GM19238 (cell line): Measurements from ENCODE around the gene CD300LG.
"Not testable (repeated sequence)": the region's sequence is repeated elsewhere in the genome, so short reads cannot be mapped to it uniquely, and the experiment has no call there.

Experiments used
- DNase-seq: peaks from one replicate; pipeline ENCODE4 v3.0.0; 2011; ENCODE audit warnings: low spot score; ENCODE audit not compliant: insufficient read length

CD300LG gene, protein sequence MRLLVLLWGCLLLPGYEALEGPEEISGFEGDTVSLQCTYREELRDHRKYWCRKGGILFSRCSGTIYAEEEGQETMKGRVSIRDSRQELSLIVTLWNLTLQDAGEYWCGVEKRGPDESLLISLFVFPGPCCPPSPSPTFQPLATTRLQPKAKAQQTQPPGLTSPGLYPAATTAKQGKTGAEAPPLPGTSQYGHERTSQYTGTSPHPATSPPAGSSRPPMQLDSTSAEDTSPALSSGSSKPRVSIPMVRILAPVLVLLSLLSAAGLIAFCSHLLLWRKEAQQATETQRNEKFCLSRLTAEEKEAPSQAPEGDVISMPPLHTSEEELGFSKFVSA

GRCh38 chr17:43846963-43847371, at the start of gene CD300LG:
Gene CD300LG (plus strand): TSS chr17:43847176. CDS start chr17:43847217, 41 bp downstream.
- DNase-seq: no peak

GRCh38 chr17:43798024-43798423, 49.0 kb upstream of the CD300LG start:
- DNase-seq: not testable (repeated sequence)

DNA sequence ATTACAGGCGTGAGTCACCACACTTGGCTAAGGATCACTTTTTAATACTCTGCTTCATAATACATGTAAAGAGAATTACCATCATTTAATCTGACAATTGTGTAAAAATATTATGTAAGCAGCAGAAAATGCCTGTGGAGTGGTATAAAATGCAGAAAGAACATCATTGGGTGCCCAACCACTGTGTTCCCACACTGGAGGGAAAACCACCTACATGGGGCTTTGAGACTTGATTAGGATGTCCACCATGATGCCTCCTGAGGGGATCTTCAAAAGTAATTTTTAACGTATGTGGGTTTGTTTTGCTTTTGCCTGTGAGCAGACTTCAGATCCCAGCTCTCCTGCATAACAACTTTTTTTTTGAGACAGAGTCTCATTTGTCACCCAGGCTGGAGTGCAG, 47.9 kb upstream of the CD300LG start:
- no peak for DNase-seq

- no peak for DNase-seq
These were observed 46.2 kb upstream of the CD300LG start for GRCh38 chr17:43800736-43801135.

GRCh38 chr17:43801844-43802243, 45.1 kb upstream of the CD300LG start:
- DNase-seq: no peak

DNA sequence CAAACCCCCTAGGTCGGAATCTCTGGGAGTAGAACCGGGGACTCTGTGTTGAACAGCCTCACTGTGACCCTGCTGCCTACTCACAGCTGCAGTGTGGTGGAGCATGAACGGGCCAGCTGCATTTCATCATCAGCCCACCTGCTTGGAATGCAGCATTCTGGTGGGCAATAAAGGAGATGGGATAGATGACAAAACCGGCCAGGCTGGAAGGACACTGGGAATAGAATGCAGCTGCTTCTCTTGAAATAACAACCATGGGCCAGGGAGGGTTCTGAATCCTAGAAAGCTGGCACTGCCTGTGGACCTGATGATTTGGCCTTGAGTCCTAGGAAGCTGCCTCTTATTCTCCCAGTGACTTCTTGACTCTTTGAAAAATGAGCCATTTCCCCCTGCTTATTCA, 43.2 kb upstream of the CD300LG start:
- no peak for DNase-seq

GRCh38 chr17:43805117-43805516, 41.9 kb upstream of the CD300LG start:
- DNase-seq: no peak

- no peak for DNase-seq
These were observed 38.9 kb upstream of the CD300LG start for GRCh38 chr17:43808076-43808475.

DNA sequence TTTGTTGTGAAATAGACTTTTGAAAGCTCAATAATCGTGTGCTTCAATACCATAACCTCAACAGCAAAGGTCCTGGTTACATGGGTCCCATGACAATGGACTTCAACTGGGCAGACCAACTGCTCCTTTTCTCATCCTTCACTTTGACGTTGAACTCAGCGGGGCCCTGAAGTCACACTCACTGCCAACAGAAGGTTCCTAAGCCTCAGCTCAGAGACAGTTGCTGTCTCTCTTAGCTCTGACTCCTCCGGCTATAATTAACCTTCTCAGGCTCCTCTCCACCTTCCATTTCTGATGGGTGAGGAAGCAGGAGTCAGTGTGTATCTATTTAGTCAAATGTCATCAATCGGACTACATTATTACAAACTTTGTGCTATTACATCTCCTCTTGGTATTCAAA, 37.9 kb upstream of the CD300LG start:
- DNase-seq: no peak

- DNase-seq: no peak
These were observed 36.7 kb upstream of the CD300LG start for GRCh38 chr17:43810226-43810715.

GRCh38 chr17:43810823-43811222, 36.2 kb upstream of the CD300LG start:
- no peak for DNase-seq

GRCh38 chr17:43812396-43813265, 34.3 kb upstream of the CD300LG start:
- no peak for DNase-seq

- no peak for DNase-seq
These were observed 33.6 kb upstream of the CD300LG start for GRCh38 chr17:43813386-43813785.

- DNase-seq: no peak
These were observed 33.0 kb upstream of the CD300LG start for GRCh38 chr17:43814026-43814425.

DNA sequence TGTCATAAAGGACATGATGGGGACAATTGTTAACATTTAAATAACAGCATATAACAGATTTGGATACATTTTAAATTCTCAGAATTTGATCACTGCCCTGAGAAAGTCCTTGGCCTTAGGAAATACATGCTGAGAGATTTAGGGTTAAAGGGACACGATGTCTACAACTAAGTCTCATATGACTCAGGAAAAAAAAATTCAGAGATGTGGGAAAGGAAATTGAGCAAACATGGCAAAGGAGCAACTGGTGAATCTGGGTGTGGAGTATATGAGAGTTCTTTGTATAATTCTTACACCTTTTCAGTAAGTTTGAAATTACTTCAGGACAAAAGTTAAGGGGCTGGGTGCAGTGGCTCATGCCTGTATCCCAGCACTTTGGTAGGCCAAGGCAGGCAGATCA, 32.3 kb upstream of the CD300LG start:
- no peak for DNase-seq

GRCh38 chr17:43816336-43817320, 30.3 kb upstream of the CD300LG start:
- no peak for DNase-seq

DNA sequence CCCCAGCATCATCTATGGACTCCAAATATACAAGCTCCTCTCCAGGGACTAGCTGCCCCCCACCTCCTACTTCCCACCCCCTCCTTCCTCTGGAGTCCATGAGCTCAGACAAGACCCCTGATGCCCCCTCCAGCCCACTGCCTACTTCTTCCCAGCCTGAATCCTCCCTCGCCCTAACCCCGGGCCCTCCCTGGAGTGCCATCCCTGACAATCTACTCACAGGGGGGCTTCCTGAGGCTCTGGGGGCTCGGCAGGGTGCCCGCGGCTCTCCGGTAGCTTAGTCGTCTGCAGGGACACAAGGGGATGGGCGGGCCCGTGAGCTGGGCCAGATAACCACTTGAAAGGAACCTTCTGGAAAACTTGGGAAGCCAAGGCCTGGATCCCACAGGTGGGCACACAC, 29.1 kb upstream of the CD300LG start:
- DNase-seq: no peak

DNA sequence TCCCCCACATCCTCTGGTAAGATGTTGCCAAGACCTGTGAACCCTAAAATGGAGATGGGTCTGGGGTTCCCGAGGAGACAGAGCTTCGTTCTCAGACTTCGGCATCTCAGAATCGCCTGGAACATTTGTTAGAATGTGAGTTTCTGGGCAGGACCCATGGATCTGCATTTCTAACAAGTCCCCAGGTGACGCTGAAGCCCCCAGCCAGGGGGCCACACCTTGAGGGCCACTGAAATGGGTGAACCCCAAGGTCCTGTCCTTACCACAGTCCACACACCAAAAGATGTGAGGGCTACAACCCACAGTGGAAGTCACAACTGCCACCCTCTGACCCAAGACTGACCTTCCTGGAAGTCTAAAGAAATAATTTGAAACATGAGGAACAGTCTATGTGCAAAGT, 28.0 kb upstream of the CD300LG start:
- no peak for DNase-seq

GRCh38 chr17:43820759-43821158, 26.2 kb upstream of the CD300LG start:
- no peak for DNase-seq

DNA sequence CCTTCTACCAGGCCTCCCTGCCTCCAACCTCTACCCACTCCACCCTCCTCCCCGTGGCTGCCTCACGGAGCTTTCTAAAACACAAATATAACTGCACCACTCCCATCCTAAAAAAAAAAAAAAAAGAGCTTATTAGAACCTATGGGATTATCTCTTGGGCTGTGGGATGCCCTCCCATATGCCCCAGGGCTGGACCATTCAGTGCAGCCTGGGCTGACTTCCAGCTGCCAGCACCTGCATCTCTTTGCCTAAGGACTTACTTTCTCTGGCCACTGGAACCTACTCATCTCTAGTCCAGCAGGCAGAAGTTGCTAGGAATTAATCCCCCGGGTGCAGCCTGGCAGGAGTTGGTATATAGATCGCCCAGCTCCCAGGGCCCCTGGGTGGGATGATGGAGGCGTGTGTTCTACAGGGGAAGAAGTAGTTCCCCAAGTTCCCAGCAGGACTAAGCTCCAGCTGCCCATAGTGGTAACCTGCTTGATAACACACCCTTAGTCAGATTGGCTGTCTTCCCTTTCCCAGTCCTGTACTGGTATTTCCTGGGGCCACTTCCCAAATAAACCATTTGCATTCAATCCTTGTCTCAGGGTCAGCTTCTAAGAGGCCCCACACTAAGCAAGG, 24.3 kb upstream of the CD300LG start:
- no peak for DNase-seq
